ENCODE results near the gene MAP4K4.

Gene MAP4K4

DNA sequence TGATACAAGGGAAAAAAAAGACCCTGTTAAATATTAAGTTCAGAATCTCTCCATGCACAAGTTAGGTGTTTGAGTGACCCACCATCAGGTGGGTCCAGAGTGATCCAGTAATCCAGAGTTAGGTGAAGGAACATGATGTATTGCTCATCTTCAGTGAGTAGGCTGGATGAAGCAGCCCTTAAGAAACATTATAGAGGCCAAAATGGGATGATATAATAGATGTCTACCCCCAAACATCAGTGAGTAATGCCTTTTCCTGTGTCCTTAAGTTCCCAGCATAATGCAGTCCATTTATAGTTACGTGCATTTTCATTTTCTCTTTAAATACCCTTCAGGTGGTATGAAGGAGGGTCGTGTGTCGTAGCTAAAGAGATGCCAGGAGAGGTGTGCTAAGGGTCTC is 89.6 kb downstream of the MAP4K4 start:
- TF ChIP-seq EZH2 (optimal IDR thresholded peaks at IDR 0.05; ENCODE audit: low read depth, low read length) (no peak), EZH2phosphoT487 (IDR thresholded peaks at IDR 0.05; ENCODE audit: low read length) (no peak)
- TF ChIP-seq, protein P1, sequence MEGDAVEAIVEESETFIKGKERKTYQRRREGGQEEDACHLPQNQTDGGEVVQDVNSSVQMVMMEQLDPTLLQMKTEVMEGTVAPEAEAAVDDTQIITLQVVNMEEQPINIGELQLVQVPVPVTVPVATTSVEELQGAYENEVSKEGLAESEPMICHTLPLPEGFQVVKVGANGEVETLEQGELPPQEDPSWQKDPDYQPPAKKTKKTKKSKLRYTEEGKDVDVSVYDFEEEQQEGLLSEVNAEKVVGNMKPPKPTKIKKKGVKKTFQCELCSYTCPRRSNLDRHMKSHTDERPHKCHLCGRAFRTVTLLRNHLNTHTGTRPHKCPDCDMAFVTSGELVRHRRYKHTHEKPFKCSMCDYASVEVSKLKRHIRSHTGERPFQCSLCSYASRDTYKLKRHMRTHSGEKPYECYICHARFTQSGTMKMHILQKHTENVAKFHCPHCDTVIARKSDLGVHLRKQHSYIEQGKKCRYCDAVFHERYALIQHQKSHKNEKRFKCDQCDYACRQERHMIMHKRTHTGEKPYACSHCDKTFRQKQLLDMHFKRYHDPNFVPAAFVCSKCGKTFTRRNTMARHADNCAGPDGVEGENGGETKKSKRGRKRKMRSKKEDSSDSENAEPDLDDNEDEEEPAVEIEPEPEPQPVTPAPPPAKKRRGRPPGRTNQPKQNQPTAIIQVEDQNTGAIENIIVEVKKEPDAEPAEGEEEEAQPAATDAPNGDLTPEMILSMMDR (IDR thresholded peaks at IDR 0.05; ENCODE audit: low read length) = no peak
- Histone ChIP-seq H3K9ac (ENCODE audit: low read length) (no peak overlapping the region), H3K4me3 (ENCODE audit: low read length) (no peak overlapping the region), H3K27me3 (replicated peaks; ENCODE audit: insufficient read depth, low read length) (no peaks in the 10 kb centered on the region), H2AFZ (ENCODE audit: low read length) (no peak overlapping the region), H3K9me2 (replicated peaks; ENCODE audit: insufficient read depth, low read length) (no peaks in the 10 kb centered on the region), H3K36me3 (replicated peaks; ENCODE audit: insufficient read depth, low read length) (no peaks in the 10 kb centered on the region), H3K79me2 (ENCODE audit: low read length) (no peaks in the 10 kb centered on the region), H3K4me2 (ENCODE audit: low read depth, low read length) (no peak overlapping the region), H3K27ac (ENCODE audit: low read length) (no peak overlapping the region), H3K9me3 (replicated peaks; ENCODE audit: insufficient read depth, low read length) (no peaks in the 10 kb centered on the region), H3K4me1 (ENCODE audit: low read length) (no peaks in the 10 kb centered on the region), H3F3A (ENCODE audit: insufficient read depth, low read length) (no peaks in the 10 kb centered on the region), H4K20me1 (ENCODE audit: insufficient read depth, low read length) (no peaks in the 10 kb centered on the region)
- DNase-seq = no peak

DNA sequence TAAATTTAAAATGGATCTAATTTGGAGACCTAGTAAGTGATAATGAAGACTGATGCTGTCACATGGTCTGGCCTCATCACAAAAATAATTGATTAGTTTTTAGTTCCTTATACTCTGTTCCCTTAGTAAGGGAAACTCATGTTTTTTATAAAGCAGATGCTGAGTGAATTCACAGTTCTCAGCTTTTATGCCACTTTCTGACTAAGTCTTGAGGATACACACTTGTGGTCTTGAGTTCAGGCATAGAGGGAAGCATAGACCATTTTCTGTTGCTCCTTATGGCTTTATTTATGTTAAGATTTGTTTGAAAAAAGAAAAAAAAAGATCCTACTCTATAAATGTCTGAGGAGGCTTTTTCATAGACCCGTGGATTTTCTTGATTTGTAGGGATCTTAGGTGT is 91.1 kb downstream of the MAP4K4 start:
- DNase-seq = no peak
- no peaks in the 10 kb centered on the region for H4K20me1 ChIP-seq (ENCODE audit: insufficient read depth, low read length)
- TF ChIP-seq EZH2phosphoT487 (IDR thresholded peaks at IDR 0.05; ENCODE audit: low read length) = no peak
- TF ChIP-seq EZH2 (optimal IDR thresholded peaks at IDR 0.05; ENCODE audit: low read depth, low read length) = no peak
- TF ChIP-seq, protein P1 (IDR thresholded peaks at IDR 0.05; ENCODE audit: low read length) = no peak
- no peaks in the 10 kb centered on the region for H3K9me2 ChIP-seq (replicated peaks; ENCODE audit: insufficient read depth, low read length)
- no peak overlapping the region for H3K4me2 ChIP-seq (ENCODE audit: low read depth, low read length)
- no peaks in the 10 kb centered on the region for H3K27me3 ChIP-seq (replicated peaks; ENCODE audit: insufficient read depth, low read length)
- no peak overlapping the region for H3K9ac ChIP-seq (ENCODE audit: low read length)
- H3F3A ChIP-seq (ENCODE audit: insufficient read depth, low read length) = no peaks in the 10 kb centered on the region
- H3K4me3 ChIP-seq (ENCODE audit: low read length) = no peak overlapping the region
- no peaks in the 10 kb centered on the region for H3K79me2 ChIP-seq (ENCODE audit: low read length)
- no peaks in the 10 kb centered on the region for H3K4me1 ChIP-seq (ENCODE audit: low read length)
- H3K9me3 ChIP-seq (replicated peaks; ENCODE audit: insufficient read depth, low read length) = no peaks in the 10 kb centered on the region
- H3K36me3 ChIP-seq (replicated peaks; ENCODE audit: insufficient read depth, low read length) = no peaks in the 10 kb centered on the region
- no peak overlapping the region for H3K27ac ChIP-seq (ENCODE audit: low read length)
- H2AFZ ChIP-seq (ENCODE audit: low read length) = no peak overlapping the region

DNA sequence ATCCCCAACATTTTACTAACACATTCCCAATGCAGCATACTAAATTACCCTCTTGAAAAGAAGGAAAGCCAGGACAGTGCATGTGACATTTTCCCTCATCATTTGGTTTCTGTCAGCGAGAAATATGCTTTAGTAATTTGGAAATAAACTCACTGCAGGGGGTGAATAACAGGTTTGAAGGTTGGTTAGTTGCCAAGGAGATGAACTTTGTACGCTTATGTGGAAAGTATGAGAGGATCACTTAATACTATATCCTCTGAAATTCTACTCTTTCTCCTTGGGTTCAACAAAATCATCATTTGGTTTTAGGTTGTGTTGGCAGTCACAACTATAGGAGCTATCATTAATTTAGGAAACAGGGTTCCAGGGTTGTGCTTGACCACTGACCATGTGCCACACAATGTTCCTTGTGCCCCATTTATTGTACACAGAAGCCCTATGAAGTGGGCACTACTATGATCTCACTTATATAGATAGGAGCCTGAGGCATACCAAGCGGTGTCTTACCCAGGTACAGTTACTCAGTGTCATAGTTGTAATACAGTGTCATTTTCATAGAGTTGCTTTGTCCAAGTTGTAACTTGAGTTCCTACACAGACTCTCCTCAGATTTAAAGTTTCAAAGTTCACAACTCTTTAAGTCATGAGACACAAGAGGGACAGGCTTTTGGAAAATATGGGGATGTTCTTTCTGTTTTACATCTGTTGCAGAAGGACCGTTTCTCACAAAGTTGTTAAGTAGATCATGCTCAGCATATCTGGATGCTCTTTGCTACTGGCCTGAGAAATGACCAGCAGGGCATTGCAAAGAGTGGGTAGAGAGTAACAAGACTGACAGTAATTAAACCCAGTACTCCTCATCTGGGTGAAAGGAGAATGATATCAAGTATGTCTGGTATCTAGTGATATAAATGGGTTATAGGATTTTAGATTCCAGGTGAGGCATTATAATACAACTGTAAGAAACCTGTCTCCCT is 91.8 kb downstream of the MAP4K4 start:
- Histone ChIP-seq H3K79me2 (ENCODE audit: low read length) (no peaks in the 10 kb centered on the region), H3K4me1 (ENCODE audit: low read length) (no peaks in the 10 kb centered on the region), H3F3A (ENCODE audit: insufficient read depth, low read length) (no peaks in the 10 kb centered on the region), H3K27me3 (replicated peaks; ENCODE audit: insufficient read depth, low read length) (no peaks in the 10 kb centered on the region), H3K9me2 (replicated peaks; ENCODE audit: insufficient read depth, low read length) (no peaks in the 10 kb centered on the region), H3K36me3 (replicated peaks; ENCODE audit: insufficient read depth, low read length) (no peaks in the 10 kb centered on the region), H3K9me3 (replicated peaks; ENCODE audit: insufficient read depth, low read length) (no peaks in the 10 kb centered on the region), H2AFZ (ENCODE audit: low read length) (no peak overlapping the region), H3K27ac (ENCODE audit: low read length) (no peak overlapping the region), H3K4me3 (ENCODE audit: low read length) (no peak overlapping the region), H3K9ac (ENCODE audit: low read length) (no peak overlapping the region), H3K4me2 (ENCODE audit: low read depth, low read length) (no peak overlapping the region), H4K20me1 (ENCODE audit: insufficient read depth, low read length) (no peaks in the 10 kb centered on the region)
- DNase-seq = no peak
- TF ChIP-seq, protein P1 (IDR thresholded peaks at IDR 0.05; ENCODE audit: low read length) = no peak
- no peak for TF ChIP-seq EZH2phosphoT487 (IDR thresholded peaks at IDR 0.05; ENCODE audit: low read length)
- no peak for TF ChIP-seq EZH2 (optimal IDR thresholded peaks at IDR 0.05; ENCODE audit: low read depth, low read length)
